IPS-15b (cell line): ENCODE data around the gene C2CD5.
A peak's percentile ranks its signal among the peaks of the same experiment; 100 is the strongest.

Experiments used
- H3K27me3 ChIP-seq: one replicate; pipeline ENCODE4 v1.6.1; 2013; ENCODE audit warnings: low read length; ENCODE audit not compliant: control insufficient read depth, insufficient read depth
- H3K36me3 ChIP-seq: one replicate; pipeline ENCODE4 v1.6.1; 2013; ENCODE audit warnings: low read length; ENCODE audit not compliant: control insufficient read depth, insufficient read depth
- H3K4me1 ChIP-seq: one replicate; pipeline ENCODE4 v1.6.1; 2013; ENCODE audit warnings: mild to moderate bottlenecking, low read length; ENCODE audit not compliant: control insufficient read depth, insufficient read depth
- H3K4me3 ChIP-seq: one replicate; pipeline ENCODE4 v1.5.1; 2013; ENCODE audit warnings: low read depth, low read length
- H3K9ac ChIP-seq: one replicate; pipeline ENCODE4 v1.6.1; 2013; ENCODE audit warnings: low read depth, mild to moderate bottlenecking, low read length
- H3K9me3 ChIP-seq: one replicate; pipeline ENCODE4 v1.6.1; 2013; ENCODE audit warnings: mild to moderate bottlenecking, low read length; ENCODE audit not compliant: control insufficient read depth, insufficient read depth

C2CD5 gene, protein sequence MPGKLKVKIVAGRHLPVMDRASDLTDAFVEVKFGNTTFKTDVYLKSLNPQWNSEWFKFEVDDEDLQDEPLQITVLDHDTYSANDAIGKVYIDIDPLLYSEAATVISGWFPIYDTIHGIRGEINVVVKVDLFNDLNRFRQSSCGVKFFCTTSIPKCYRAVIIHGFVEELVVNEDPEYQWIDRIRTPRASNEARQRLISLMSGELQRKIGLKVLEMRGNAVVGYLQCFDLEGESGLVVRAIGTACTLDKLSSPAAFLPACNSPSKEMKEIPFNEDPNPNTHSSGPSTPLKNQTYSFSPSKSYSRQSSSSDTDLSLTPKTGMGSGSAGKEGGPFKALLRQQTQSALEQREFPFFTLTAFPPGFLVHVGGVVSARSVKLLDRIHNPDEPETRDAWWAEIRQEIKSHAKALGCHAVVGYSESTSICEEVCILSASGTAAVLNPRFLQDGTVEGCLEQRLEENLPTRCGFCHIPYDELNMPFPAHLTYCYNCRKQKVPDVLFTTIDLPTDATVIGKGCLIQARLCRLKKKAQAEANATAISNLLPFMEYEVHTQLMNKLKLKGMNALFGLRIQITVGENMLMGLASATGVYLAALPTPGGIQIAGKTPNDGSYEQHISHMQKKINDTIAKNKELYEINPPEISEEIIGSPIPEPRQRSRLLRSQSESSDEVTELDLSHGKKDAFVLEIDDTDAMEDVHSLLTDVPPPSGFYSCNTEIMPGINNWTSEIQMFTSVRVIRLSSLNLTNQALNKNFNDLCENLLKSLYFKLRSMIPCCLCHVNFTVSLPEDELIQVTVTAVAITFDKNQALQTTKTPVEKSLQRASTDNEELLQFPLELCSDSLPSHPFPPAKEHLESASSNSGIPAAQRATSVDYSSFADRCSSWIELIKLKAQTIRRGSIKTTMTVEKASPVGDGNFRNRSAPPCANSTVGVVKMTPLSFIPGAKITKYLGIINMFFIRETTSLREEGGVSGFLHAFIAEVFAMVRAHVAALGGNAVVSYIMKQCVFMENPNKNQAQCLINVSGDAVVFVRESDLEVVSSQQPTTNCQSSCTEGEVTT

DNA sequence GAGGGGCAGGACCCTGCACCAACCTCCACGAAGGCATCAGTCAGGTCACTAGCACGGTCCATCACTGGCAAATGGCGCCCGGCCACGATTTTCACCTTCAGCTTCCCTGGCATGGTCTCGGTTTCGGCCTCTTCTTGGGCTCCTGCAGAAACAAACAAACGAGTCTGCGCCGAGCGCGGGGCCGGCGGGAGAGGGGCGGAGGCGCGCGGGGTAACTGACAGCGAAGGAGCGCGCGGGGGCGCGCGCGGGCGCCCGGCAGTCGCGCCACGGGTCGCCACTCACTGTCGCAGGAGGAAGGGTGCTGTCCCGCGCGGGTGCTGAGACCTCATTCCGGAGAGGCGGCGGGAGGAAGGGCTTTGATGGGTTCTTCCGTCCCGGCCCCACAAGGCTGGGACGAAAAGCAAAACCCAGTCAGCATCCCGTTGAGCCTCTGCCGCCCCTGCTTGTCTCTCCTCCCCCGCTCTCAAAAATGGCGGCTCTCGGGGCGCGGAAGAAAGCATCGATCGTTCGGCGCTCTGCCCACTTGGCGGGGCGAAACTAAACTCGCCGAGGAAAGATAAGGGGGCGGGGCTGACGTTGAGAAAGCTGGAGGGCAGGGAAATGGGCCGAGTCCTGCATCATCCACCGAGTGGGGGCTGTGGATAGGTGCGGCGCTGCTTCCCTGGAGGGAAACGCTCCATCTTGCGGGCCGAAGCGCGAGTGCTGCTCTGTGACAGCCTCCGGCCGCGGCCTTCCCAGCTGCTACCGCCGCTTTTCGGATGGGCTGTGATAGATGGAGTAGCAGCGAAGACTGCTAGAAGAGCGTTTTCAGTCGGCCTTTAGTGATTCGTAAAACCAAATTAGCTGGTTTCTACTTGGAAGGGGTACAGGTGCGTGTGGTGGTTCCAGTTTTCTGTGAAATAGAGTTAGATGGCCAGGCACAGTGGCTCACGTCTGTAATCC, at the start of gene C2CD5:
C2CD5 (minus strand) TSS at position 505 of the 942 bp plus-strand sequence; CDS start at position 113, 392 bp downstream.
- Histone ChIP-seq H3K4me3 (peak within 1 kb of the TSS; percentile 90), H3K36me3 (no peaks in the 10 kb centered on the region), H3K9ac (peak within 1 kb of the TSS; percentile 68), H3K9me3 (no peaks in the 10 kb centered on the region), H3K27me3 (no peaks in the 10 kb centered on the region), H3K4me1 (peaks cover 10% of the 10 kb centered on the region)

DNA sequence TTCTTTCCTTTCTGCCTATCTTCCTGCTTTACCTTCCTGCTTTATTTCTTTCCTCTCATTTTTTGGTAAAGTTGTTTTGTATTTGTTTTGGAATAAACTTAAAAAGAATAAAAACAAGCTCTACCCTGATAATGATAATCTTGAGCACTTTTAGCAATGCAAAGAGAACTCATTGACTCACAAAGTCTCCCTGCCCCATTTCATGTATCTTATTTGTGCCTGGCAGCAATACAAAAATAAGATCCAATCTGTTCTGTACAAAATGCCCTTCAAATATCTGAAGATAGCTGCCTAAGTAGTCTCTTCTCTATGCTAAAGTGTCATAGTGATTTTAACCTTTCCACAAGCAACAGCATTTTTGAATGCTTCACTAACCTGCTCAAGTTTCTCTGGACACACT, 49.5 kb upstream of the C2CD5 start:
- Histone ChIP-seq H3K9me3 (no peaks in the 10 kb centered on the region), H3K9ac (no peak overlapping the region), H3K27me3 (no peaks in the 10 kb centered on the region), H3K4me1 (no peaks in the 10 kb centered on the region), H3K4me3 (no peak overlapping the region), H3K36me3 (no peaks in the 10 kb centered on the region)

DNA sequence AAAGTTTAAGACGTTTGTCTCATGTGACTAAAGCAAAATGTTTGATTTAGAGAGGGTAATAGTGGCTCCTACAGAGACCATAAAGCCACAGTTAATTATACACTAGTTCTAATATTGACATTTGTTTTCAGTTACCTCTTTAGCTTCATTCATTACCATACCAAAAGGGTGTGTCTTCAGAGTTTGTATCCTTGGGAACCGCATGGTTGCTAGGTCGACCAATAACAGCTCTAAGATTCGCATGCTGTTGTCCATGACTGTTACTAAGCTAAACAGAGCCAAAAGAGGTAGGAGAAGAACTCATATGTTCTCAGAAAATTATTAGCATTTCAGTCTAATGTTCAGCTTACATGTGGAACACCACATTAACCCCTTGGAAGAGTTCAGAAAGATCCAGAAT, 44.5 kb upstream of the C2CD5 start:
- H3K36me3 ChIP-seq: no peaks in the 10 kb centered on the region
- no peaks in the 10 kb centered on the region for H3K27me3 ChIP-seq
- no peaks in the 10 kb centered on the region for H3K9me3 ChIP-seq
- H3K9ac ChIP-seq: no peak overlapping the region
- H3K4me1 ChIP-seq: no peaks in the 10 kb centered on the region
- no peak overlapping the region for H3K4me3 ChIP-seq

DNA sequence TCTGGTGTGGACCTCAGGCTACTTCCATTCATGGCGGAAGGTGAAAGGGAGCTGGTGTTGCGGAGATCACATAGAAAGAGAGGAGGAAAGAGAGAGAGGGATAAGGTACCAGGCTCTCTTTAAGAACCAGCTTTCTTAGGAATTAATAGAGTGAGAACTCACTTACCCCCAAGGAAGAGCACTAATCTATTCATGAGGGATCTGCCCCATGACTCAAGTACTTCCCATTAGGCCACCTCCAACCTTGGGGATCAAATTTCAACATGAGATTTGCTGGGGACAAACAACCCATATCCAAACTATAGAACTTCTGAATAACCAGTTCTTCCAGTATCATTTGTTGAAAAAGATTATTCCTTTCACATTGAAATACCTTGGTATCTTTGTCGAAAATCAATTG, 34.0 kb upstream of the C2CD5 start:
- H3K9ac ChIP-seq: no peak overlapping the region
- H3K36me3 ChIP-seq: no peaks in the 10 kb centered on the region
- no peaks in the 10 kb centered on the region for H3K4me1 ChIP-seq
- H3K4me3 ChIP-seq: no peak overlapping the region
- no peaks in the 10 kb centered on the region for H3K9me3 ChIP-seq
- H3K27me3 ChIP-seq: no peaks in the 10 kb centered on the region

DNA sequence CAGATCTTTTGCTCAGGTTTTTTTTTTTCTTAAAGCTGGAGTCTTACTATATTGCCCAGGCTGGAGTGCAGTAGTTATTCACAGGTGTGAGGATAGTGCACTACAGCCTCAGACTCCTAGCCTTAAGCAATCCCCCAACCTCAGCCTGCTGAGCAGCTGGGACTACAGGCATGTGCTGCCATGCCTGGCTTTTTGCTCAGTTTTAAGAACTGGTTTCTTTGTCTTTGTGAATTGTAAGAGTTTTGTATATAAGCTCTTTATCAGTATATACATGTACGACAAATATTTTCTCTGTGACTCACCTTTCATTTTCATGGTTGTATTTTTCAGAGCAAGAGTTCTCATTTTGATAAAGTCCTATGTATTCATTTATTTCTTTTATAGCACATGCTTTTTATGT, 33.3 kb upstream of the C2CD5 start:
- no peak overlapping the region for H3K4me3 ChIP-seq
- no peak overlapping the region for H3K9ac ChIP-seq
- H3K27me3 ChIP-seq: no peaks in the 10 kb centered on the region
- H3K36me3 ChIP-seq: no peaks in the 10 kb centered on the region
- H3K9me3 ChIP-seq: no peaks in the 10 kb centered on the region
- H3K4me1 ChIP-seq: no peaks in the 10 kb centered on the region

DNA sequence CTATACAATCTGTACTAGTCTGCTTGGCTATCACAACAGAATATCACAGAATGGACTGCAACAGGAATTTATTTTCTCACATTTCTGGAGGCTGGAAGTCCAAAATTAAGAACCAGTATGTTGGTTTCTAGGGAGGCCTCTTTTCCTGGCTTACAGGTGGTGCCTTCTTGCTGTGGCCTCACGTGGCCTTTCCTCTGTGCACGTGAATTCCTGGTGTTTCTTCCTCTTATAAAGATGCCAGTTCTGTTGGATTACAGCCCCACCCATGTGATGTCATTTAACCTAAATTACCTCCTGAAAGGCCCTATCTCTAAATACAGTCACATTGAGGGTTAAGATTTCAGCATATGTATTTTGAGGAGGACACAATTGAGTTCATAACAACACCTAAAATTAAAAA, 32.1 kb upstream of the C2CD5 start:
- H3K4me1 ChIP-seq: no peaks in the 10 kb centered on the region
- H3K9me3 ChIP-seq: no peaks in the 10 kb centered on the region
- H3K36me3 ChIP-seq: no peaks in the 10 kb centered on the region
- no peak overlapping the region for H3K9ac ChIP-seq
- H3K27me3 ChIP-seq: no peaks in the 10 kb centered on the region
- H3K4me3 ChIP-seq: no peak overlapping the region

DNA sequence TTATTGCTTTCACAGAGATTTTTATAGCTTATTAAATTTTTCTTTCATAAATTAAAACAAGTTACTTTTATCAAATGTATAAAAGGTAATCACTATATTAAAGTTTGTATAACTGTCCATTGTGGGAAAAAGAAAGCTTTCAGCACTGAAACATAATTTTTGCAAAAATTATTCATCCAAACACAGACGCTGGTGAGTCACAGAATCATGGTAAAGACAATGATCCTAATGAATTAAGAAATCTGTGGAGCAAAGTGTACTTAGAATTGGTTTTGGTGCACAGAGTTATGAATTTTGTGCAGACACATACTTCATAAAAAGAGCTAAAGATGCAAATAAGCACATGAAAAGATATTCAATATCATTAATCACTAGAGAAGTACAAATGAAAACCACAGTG, 31.7 kb upstream of the C2CD5 start:
- H3K36me3 ChIP-seq: no peaks in the 10 kb centered on the region
- H3K27me3 ChIP-seq: no peaks in the 10 kb centered on the region
- no peak overlapping the region for H3K9ac ChIP-seq
- no peaks in the 10 kb centered on the region for H3K9me3 ChIP-seq
- H3K4me1 ChIP-seq: no peaks in the 10 kb centered on the region
- H3K4me3 ChIP-seq: no peak overlapping the region

DNA sequence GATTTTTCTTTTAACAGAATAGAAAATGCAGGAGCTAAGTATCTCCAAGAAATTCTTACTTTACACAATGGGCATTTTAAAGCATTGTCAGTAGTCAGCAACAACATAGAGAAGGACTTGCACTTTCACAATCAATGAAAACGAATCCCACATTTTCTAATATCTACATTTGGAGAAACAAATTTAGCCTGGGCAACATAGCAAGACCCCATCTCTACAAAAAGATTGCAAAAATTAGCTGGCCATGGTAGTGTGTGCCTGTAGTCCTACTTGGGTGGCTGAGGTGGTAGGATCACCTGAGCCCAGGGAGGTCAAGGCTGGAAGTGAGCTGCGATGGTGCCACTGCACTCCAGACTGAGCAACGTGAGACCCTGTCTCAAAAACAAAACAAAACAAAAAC, 30.6 kb upstream of the C2CD5 start:
- no peak overlapping the region for H3K4me3 ChIP-seq
- H3K9me3 ChIP-seq: no peaks in the 10 kb centered on the region
- no peak overlapping the region for H3K9ac ChIP-seq
- H3K27me3 ChIP-seq: no peaks in the 10 kb centered on the region
- H3K36me3 ChIP-seq: no peaks in the 10 kb centered on the region
- H3K4me1 ChIP-seq: no peaks in the 10 kb centered on the region

DNA sequence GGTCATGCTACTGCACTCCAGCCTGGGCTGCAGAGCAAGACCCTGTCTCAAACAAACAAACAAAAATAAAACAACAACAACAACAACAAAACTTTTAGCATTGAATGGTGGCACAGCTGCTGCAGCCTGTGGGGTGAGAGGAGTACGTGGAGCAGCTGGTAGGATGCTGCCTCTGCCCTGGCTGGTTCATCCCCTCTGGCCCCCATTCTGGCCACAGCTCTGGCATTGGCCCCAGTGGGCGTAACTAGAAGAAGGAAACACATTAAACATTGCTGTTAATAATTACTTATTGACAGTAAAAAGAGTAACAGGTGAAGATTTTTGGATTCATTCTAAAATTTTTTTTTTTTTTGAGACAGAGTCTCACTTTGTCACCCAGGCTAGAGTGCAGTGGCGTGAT, 28.8 kb upstream of the C2CD5 start:
- Histone ChIP-seq H3K27me3 (no peaks in the 10 kb centered on the region), H3K9ac (no peak overlapping the region), H3K9me3 (no peaks in the 10 kb centered on the region), H3K4me3 (no peak overlapping the region), H3K36me3 (no peaks in the 10 kb centered on the region), H3K4me1 (no peaks in the 10 kb centered on the region)

DNA sequence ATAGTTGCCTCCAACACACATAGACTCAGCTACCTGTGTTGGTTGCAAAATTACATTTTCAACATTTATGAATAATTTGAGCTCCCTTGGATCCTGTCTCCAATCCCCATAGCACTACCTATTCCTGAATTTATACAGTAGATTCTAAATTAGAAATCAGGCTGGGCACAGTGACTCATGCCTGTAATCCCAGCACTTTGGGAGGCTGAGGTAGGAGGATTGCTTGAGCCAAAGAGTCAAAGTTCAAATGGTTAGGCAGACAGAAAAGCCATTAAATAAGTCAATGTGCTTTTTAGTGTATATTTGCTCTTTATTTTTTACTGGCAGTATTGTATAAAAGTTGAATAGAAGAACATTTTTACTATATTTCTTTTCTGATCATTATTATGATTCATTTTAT, 24.9 kb upstream of the C2CD5 start:
- H3K9me3 ChIP-seq: no peaks in the 10 kb centered on the region
- H3K36me3 ChIP-seq: no peaks in the 10 kb centered on the region
- no peak overlapping the region for H3K4me3 ChIP-seq
- no peaks in the 10 kb centered on the region for H3K27me3 ChIP-seq
- H3K4me1 ChIP-seq: no peaks in the 10 kb centered on the region
- no peak overlapping the region for H3K9ac ChIP-seq
